ENCODE data around the gene FCHO2.
"Not testable (repeated sequence)": the region's sequence is repeated elsewhere in the genome, so short reads cannot be mapped to it uniquely, and the experiment has no call there.

Gene FCHO2, protein sequence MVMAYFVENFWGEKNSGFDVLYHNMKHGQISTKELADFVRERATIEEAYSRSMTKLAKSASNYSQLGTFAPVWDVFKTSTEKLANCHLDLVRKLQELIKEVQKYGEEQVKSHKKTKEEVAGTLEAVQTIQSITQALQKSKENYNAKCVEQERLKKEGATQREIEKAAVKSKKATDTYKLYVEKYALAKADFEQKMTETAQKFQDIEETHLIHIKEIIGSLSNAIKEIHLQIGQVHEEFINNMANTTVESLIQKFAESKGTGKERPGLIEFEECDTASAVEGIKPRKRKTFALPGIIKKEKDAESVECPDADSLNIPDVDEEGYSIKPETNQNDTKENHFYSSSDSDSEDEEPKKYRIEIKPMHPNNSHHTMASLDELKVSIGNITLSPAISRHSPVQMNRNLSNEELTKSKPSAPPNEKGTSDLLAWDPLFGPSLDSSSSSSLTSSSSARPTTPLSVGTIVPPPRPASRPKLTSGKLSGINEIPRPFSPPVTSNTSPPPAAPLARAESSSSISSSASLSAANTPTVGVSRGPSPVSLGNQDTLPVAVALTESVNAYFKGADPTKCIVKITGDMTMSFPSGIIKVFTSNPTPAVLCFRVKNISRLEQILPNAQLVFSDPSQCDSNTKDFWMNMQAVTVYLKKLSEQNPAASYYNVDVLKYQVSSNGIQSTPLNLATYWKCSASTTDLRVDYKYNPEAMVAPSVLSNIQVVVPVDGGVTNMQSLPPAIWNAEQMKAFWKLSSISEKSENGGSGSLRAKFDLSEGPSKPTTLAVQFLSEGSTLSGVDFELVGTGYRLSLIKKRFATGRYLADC

DNA sequence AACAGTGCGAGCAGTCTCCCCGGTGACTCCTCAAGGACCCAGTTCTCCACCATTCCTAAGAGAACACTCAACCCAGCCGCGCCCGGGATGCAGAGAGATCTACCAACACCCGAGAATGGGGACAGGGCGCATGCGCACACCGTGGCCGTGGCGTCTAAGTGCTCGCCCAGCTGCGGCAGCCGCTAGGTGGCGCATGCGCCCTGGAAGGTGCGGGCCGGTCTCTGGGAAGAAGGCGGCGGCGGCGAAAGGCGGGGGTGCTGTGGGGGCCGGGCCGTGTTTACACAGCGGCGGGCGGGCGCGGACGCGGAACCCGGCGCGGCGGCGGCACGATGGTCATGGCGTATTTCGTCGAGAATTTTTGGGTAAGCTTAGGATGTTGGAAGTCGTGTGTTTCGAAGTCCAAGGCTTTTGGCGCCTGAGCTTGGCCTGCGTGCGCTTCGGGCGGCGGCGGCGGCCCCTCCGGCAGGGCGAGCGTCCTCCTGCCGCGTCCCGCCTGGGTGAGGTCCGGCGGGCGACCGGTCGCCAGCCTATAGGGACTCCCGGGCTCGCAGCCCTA is at the start of gene FCHO2:
Gene FCHO2, plus strand, starts transcription at position 274 of the 556 bp plus-strand sequence. Its CDS starts 56 bp downstream, at position 330.
- peak; percentile 95 for DNase-seq

DNA sequence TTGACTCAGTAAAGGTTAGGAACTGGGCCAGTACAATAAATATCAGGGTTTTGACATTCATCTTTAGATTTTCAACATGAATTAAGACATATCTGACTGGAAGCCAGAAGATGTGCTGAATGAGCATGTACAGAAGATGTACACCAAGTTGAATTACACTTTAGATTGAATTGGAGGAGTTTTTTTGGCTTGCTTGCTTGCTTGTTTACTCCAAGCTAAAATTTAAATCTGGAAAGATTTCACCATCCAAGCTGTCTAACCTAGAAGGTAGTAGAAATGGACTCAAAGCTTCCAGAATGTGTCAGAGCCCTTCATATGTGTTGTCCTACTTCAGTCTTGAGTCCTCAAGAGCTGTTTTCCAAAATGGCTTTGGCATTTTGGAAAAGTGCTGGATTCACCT is 49.0 kb upstream of the FCHO2 start:
- DNase-seq, result no peak

DNA sequence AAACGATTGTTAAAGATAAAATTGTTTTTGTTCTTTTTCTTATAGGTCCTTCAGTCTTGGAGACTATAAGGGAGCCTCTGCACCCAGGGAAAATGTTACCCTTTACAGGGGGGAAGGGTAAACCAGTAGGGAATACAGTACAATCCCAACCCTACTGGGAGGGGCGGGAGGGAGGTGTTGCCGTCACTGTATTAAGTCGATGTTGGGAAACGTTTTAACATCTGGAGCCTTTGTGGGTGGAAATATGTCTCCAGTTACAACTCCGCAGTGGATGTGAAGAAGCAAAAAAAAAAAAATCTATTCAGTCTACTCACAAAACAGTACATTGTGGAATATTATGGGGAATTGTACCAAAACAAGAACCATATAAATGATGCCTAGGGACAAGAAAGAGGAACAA is 47.2 kb upstream of the FCHO2 start:
- DNase-seq, result no peak

DNA sequence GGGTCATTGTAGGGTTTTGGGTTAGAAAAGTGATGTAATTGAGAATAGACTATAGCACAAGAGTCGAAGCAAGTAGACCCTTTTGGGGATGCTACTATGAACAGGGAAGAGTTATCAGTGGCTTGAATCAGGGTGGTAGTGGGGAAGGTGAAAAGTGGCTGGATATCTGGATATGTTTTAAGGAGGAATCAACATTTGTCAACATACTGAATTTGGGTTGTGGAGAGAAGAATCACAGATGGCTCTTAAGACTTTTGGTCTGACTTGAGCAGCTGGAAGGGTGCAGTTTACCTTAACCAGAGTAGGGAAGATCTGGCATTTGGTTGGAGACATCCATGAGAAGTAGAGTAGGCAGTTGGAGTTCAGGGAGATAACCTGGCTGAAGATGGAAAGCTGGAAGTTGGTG is 38.5 kb upstream of the FCHO2 start:
- no peak for DNase-seq

DNA sequence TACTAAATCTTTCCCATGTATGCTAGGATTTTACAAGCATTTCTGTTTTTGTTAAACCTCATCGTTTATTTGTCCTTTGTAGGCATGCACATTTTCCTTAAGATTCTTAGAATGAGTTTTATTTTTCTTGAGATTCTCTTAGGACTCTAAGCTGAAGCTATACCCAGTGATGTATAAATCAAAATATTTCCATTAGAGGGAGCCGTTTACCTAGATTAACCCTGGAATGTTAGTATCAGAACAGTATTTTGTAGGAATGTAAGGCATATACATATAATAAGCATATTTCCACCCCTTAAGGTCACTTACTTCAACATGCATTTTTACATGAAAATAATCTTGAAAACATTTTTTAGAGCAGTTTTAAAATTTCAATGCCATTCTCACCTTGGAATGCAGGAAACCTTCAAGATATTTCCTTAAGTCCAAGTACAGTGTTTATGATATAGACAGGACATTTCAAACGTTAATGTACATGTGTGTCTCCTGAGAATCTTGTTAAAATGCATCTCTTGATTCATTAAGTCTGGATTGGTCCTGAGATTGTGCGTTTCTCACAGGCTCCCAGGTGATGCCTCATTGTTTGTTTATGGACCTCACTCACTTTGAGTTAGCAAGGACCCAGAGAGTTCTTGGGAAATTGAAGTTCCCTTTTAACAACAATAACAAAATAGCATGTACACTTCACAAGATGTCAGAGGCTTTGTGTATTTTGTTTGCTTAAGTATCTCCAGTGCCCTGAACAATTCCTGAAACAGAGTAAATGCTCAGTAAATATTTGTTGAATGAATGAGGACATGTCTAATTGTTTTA is 34.9 kb upstream of the FCHO2 start:
- DNase-seq, result no peak

DNA sequence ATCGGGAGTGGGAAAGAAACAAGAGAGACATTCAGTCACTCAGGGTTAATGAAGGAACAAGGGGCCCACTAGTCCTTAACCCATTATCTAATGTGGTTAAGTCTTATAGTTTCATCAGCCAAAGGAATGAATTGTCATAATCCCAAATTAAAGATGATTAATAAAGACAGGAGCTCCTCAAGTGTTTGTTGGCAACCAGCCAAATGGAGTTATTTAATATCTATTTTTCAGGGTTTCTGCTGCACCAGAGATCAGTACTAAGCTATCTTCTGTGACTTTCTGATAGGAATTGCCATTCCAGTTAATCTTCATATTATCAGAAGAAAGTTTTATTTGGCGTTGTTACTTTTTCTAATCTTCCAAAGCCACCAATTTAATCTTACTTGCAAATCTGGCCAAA is 34.0 kb upstream of the FCHO2 start:
- no peak for DNase-seq

DNA sequence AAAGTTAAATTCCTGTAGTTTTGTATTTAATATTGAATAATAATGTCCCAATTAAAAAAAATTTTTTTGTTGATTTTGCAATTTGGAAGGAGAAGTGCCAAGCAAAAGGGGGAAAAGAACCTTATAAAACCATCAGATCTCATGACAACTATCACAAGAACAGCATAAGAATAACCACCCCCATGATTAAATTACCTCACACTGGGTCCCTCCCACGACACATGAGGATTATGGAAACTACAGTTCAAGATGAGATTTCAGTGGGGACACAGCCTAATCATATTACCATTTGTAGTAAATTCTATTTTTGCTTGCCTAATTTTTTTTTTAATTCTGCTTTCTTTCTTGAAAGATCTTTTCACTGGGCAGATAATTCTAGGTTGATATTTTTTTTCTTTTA is 33.4 kb upstream of the FCHO2 start:
- no peak for DNase-seq

DNA sequence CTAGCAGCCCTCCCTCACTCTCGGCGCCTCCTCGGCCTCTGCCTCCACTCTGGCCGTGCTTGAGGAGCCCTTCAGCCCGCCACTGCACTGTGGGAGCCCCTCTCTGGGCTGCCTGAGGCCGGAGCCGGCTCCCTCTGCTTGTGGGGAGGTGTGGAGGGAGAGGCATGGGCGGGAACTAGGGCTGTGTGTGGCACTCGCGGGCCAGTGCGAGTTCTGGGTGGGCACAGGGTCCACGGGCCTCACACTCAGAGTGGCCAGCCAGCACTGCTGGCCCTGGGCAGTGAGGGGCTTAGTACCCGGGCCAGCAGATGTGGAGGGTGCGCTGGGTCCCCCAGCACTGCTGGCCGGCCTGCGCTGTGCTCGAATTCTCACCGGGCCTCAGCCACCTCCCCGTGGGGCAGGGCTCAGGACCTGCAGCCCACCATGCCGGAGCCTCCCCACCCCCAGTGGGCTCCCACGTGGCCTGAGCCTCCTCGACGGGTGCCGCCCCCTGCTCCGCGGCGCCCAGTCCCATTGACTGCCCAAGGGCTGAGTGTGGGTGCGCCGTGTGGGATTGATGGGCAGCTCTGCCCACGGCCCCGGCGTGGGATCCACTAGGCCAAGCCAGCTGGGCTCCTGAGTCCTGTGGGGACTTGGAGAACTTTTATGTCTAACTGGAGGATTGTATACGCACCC is 30.4 kb upstream of the FCHO2 start:
- DNase-seq, result no peak

DNA sequence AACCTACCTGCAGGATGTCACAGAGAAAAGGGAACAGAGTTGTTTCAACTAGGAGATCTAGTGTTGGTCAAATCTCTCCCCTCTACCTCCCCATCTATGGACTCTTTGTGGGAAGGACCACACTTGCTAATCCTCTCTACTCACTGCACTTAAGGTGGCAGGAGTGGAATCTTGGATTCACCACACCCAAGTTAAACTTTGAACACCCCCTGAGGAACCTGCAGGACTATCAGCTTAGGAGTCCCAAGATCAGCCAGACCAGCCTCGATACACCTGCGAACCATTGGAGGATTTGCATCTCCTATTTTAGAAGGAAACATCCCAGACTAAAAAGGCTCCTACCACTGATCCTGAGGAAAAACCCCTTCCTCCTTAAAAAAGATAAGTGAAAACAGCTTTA is 23.2 kb upstream of the FCHO2 start:
- not testable (repeated sequence) for DNase-seq

DNA sequence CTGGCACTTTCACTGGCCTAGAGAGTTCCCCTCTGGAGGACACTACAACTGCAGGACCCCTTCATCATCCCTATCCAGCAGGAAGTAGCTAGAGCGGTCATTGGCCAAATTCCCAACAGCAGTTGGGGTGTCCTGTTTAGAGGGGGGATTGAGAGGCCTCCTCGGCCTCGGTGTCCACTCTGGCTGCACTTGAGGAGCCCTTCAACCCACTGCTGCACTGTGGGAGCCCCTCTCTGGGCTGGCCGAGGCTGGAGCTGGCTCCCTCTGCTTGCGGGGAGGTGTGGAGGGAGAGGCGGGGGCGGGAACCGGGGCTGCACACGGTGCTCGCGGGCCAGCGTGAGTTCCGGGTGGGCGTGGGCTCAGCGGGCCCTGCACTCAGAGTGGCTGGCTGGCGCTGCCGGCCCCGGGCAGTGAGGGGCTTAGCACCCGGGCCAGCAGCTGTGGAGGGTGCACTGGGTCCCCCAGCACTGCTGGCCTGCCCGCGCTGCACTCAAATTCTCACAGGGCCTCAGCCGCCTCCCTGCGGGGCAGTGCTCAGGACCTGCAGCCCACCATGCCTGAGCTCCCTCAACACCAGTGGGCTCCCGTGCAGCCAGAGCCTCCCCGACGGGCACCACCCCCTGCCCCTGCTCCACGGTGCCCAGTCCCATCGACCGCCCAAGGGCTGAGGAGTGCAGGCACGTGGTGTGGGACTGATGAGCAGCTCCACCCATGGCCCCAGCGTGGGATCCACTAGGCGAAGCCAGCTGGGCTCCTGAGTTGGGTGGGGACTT is 20.7 kb upstream of the FCHO2 start:
- not testable (repeated sequence) for DNase-seq

DNA sequence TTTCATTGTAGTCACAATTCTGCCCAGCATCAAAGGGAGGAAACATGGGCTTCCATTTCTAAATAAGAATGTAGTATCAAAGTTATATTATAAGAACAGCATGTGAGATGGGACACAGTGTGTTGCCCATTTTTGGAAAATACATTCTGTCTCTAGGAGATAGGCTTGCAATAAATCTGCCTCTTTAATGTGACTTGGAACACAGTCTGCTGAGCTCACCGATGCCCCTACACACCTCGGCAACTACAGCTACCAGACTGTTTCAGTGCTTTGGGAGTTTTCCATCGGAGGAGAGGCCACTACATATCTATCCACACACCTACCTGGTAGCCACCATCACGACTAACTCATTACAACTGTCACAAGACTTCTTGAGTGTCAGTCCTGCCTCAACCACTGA is 18.9 kb upstream of the FCHO2 start:
- DNase-seq, result no peak

DNA sequence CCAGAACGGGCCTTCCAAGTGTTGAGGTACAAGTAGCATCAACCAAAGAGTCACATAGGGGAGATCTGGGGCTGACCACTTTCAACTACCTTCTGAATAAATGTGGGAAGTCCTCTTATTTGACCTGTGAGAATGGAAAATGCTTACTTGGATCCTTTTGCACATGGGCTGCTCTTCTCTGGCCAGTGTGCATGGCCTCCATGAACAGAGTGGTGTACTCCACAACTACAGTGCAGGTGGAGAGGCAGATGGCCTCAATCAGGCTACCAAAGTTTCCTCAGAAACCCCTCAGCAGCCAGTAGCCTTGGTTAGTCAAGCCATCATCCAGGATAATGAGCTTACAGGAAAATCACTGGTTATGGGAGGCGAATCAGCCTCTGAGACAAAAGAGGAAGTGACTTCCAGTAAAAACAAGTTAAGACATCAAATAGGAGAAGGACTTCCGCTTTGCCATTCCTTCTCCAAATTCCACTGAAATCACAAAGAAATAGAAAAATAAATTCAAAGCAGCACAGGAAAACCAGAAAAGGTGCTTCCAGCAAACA is 18.3 kb upstream of the FCHO2 start:
- no peak for DNase-seq

DNA sequence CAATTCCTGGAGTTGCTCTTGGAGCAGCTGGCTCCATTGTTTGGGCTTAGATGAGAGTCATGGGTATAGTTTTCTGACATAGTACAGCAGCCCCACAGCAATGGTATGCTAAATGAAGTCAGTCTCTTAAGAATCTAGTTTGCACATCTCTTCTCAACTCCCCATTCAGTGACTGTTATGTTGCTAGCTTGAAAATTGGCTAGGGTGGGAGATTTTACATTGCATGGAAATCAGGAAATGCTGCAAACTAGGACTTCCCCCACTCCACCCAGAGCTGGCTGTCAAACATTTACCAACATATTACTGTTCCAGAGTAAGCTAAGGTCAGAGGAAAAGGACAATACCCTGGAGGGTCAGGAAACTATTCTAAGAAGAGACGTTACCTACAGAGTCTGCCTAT is 17.6 kb upstream of the FCHO2 start:
- DNase-seq, result no peak

DNA sequence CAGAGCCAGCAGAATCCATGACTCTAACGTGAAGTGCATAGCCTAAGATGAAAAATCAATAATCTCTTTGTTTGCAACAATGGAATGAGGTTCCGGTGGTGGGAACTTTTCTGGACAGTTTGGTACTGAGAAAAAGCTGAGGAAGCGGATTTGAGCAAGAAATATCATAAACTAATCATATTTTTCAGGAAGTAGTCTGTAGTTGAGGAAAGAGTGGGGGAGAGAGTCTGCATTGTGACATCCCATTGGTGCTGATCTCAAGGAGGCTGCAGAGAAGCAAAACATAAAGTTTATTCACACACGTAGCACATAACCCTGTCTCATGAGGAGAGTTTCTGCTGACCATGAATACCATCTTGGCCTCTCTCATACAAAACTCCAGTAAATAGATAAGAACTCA is 15.8 kb upstream of the FCHO2 start:
- DNase-seq, result no peak

DNA sequence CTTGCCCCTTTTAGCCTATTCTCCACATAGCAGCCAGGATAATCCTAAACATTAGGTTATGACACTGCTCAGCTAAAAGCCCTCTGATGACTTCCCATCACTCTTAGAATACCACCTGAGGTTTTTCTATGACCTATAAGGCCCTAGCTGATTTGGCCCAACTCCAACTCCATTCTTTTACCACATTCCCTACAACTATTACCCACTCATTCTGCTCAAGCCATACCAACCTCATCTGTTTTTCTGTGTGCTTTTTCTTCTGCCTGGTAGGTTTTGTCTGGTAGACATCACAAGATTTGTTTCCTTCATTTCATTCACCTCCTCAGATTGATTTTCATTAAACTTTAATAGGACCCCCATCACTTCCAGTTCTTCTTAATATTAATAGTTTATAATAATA is 12.5 kb upstream of the FCHO2 start:
- no peak for DNase-seq

DNA sequence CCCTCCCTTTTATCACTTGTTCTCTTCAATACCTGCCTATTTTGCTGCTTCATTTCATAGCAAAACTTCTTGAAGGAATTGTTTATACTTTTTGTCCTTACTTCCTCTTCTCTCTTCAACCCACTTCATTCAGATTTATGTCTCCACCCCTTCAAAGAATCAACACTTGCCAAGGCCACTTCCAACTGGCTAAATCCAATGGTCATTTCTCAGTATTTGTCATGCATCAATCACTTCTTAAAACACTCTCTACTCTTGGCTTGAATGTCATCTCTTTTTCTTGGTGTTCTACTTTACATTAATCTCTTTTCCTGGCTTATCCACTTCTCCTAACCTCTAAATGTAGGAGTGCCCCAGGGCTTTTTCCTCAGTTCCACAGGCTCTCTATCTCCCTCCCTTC is 8.3 kb upstream of the FCHO2 start:
- DNase-seq, result no peak

DNA sequence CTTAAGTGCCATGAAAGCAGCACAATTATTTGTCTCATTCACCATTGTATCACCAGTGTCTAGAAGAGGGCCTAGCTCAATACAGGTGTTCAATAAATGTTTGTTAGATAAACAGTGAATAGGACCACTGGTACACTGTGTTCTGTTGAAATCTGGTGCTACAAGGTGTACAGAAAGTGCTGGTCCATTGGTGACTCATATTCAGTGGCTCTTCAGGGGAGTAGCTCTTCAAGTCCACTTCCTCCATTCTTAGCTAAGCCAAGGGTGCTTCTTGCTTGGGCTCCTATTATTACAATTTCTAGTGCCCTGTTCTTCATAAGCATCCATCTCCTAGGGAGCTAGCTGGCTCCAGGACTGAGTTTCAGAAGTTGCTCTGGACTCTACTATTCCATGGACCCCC is 6.4 kb upstream of the FCHO2 start:
- no peak for DNase-seq

DNA sequence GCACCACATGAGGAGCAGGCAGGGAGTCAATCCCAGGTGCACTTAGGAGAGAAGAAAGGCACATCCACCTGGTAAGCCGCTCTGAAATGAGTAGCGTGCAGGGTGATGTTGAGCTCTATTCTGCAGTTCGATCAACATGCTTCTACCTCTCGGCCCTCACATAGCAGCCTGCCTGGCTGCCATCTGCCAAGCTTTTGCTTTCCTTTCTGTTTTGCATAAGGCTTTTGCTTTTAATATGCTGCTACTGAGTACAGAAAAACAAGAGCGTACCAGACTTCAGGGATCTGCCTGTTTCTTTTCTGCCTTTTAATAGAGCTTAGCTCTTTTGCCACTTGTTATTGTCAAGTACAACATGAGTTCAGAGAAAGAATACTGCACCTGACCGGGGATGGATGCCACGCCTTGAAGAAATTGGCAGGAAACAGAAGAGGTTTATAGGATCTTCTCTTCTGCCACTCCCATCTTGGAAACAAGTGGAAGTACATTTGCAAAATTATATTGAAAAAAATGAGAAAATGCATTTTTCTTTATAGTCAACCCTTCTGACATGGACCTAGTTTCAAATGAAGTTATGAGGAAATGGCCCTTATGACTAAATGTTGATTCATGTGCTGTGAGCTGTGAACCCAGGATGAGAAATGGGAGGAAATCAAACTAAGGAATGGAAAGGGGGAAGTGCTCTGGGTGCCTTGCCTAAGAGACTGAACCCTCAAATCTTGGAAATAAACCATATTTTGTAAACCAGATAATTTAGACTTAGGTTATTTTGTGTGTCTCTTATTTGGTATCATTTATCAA is 4.0 kb upstream of the FCHO2 start:
- no peak for DNase-seq

DNA sequence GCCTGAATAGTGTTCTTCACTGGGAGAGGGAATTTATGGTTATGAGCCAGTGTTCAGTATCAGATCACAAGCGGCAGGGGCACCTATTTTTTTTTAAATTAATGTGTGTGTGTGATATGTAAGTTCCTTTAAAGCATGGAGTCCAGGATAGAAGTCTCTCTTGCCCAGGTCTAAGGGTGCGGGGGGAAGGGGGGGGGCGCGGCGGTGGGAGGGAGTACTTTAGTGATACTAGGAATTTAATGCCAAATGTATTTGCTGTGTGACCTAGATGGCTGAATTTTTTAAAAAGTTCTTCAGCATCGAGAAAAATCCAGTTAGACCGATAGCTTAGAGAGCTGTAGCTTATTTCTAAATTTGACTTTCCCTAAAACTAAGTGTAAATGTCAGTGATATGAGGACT is 1.5 kb upstream of the FCHO2 start:
- no peak for DNase-seq

DNA sequence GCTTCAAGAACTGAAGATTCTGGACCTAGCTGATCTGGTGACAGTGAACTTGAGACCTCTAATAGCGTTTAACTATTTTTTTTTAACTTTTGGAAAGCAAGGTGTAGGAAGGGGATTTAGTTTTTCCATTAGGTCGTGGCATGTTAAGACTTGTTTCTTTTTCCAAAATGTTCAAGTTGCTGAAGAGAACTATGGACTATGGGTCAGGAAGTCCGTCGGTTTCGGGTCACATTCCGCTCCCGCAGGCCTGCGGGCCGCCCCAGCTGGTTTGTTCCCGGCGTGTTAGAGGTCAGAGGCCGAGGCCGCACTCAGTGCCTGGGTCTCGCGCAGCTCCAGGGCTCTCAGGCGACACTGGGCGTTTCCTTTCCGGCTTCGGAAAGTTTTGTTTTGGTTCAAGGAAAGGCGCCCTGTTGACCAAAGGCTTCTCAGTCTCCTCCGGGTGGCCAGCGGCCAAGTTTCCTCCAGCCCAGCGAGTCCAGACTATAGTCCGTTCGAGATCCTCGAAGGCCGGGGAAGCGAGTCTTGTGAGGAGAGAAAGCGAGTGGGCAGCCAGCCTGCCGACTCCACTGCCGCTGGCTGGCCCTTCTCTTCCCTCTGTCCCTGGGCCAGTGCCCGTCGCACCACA is 586 bp upstream of the FCHO2 start:
- no peak for DNase-seq

Measured in NK-92 treated with Interleukin-12 subunit alpha and Interleukin-12 subunit beta, amount 100 ng/mL, for 24 hours (cell line).